Activated naive CD8-positive, alpha-beta T cell (primary cell): Measurements from ENCODE around the gene ADAMTS3.

ENCODE experiments used
- H3K27ac Mint-ChIP-seq: one replicate; pipeline ENCODE4 v1.8.0; 2021; ENCODE audit warnings: mixed read lengths
- H3K27me3 Mint-ChIP-seq: one replicate; pipeline ENCODE4 v1.8.0; 2021; ENCODE audit warnings: mixed read lengths
- H3K36me3 Mint-ChIP-seq: one replicate; pipeline ENCODE4 v1.8.0; 2021; ENCODE audit warnings: mixed read lengths
- H3K4me1 Mint-ChIP-seq: one replicate; pipeline ENCODE4 v1.8.0; 2021; ENCODE audit warnings: low read depth, mixed read lengths
- H3K4me3 Mint-ChIP-seq: one replicate; pipeline ENCODE4 v1.8.0; 2021; ENCODE audit warnings: mild to moderate bottlenecking, mixed read lengths
- H3K9me3 Mint-ChIP-seq: one replicate; pipeline ENCODE4 v1.8.0; 2021; ENCODE audit warnings: low read depth, mixed read lengths

ADAMTS3 gene

GRCh38 chr4:72468904-72469502 is 100.0 kb downstream of the ADAMTS3 start:
- Mint-ChIP-seq H3K36me3 (no peaks in the 10 kb centered on the region), H3K4me3 (no peak overlapping the region), H3K4me1 (no peaks in the 10 kb centered on the region), H3K27me3 (no peaks in the 10 kb centered on the region), H3K27ac (no peak overlapping the region), H3K9me3 (peaks cover 2% of the 10 kb centered on the region)

- Mint-ChIP-seq H3K36me3 (no peaks in the 10 kb centered on the region), H3K9me3 (no peaks in the 10 kb centered on the region), H3K27me3 (no peaks in the 10 kb centered on the region), H3K4me1 (no peaks in the 10 kb centered on the region), H3K27ac (no peak overlapping the region), H3K4me3 (no peak overlapping the region)
Measured at GRCh38 chr4:72467633-72468032, 101.4 kb downstream of the ADAMTS3 start.

- H3K27me3 Mint-ChIP-seq: peaks cover 3% of the 10 kb centered on the region
- no peak overlapping the region for H3K27ac Mint-ChIP-seq
- no peaks in the 10 kb centered on the region for H3K4me1 Mint-ChIP-seq
- no peaks in the 10 kb centered on the region for H3K9me3 Mint-ChIP-seq
- no peaks in the 10 kb centered on the region for H3K36me3 Mint-ChIP-seq
- H3K4me3 Mint-ChIP-seq: no peak overlapping the region
Measured at GRCh38 chr4:72463724-72464123, 105.3 kb downstream of the ADAMTS3 start.

GRCh38 chr4:72457158-72457557 is 111.9 kb downstream of the ADAMTS3 start:
- H3K9me3 Mint-ChIP-seq: no peaks in the 10 kb centered on the region
- H3K36me3 Mint-ChIP-seq: no peaks in the 10 kb centered on the region
- H3K4me3 Mint-ChIP-seq: no peak overlapping the region
- H3K27ac Mint-ChIP-seq: no peak overlapping the region
- H3K27me3 Mint-ChIP-seq: peaks cover 3% of the 10 kb centered on the region
- no peaks in the 10 kb centered on the region for H3K4me1 Mint-ChIP-seq

GRCh38 chr4:72451349-72451748 is 117.7 kb downstream of the ADAMTS3 start:
- no peaks in the 10 kb centered on the region for H3K27me3 Mint-ChIP-seq

GRCh38 chr4:72449705-72450104 is 119.3 kb downstream of the ADAMTS3 start:
- no peak overlapping the region for H3K27ac Mint-ChIP-seq
- H3K27me3 Mint-ChIP-seq: no peaks in the 10 kb centered on the region

More at GRCh38 chr4:72451349-72451748, 117.7 kb downstream of the ADAMTS3 start:
- Mint-ChIP-seq H3K4me1 (no peaks in the 10 kb centered on the region), H3K4me3 (no peak overlapping the region), H3K36me3 (no peaks in the 10 kb centered on the region), H3K27ac (no peak overlapping the region), H3K9me3 (no peaks in the 10 kb centered on the region)

GRCh38 chr4:72448231-72448630 is 120.8 kb downstream of the ADAMTS3 start:
- no peak overlapping the region for H3K4me3 Mint-ChIP-seq
- no peaks in the 10 kb centered on the region for H3K27me3 Mint-ChIP-seq
- no peaks in the 10 kb centered on the region for H3K4me1 Mint-ChIP-seq
- H3K36me3 Mint-ChIP-seq: no peaks in the 10 kb centered on the region
- no peaks in the 10 kb centered on the region for H3K9me3 Mint-ChIP-seq
- no peak overlapping the region for H3K27ac Mint-ChIP-seq

More at GRCh38 chr4:72449705-72450104, 119.3 kb downstream of the ADAMTS3 start:
- H3K4me3 Mint-ChIP-seq: no peak overlapping the region
- no peaks in the 10 kb centered on the region for H3K36me3 Mint-ChIP-seq
- H3K4me1 Mint-ChIP-seq: no peaks in the 10 kb centered on the region
- no peaks in the 10 kb centered on the region for H3K9me3 Mint-ChIP-seq

- no peak overlapping the region for H3K4me3 Mint-ChIP-seq
- H3K27ac Mint-ChIP-seq: no peak overlapping the region
- no peaks in the 10 kb centered on the region for H3K9me3 Mint-ChIP-seq
- no peaks in the 10 kb centered on the region for H3K4me1 Mint-ChIP-seq
- no peaks in the 10 kb centered on the region for H3K36me3 Mint-ChIP-seq
- H3K27me3 Mint-ChIP-seq: no peaks in the 10 kb centered on the region
Measured at GRCh38 chr4:72446353-72447055, 122.5 kb downstream of the ADAMTS3 start.

GRCh38 chr4:72444092-72444491 is 124.9 kb downstream of the ADAMTS3 start:
- Mint-ChIP-seq H3K27ac (no peak overlapping the region), H3K4me1 (no peaks in the 10 kb centered on the region), H3K27me3 (no peaks in the 10 kb centered on the region), H3K9me3 (no peaks in the 10 kb centered on the region), H3K4me3 (no peak overlapping the region), H3K36me3 (no peaks in the 10 kb centered on the region)

- H3K9me3 Mint-ChIP-seq: no peaks in the 10 kb centered on the region
- no peak overlapping the region for H3K4me3 Mint-ChIP-seq
- H3K27me3 Mint-ChIP-seq: no peaks in the 10 kb centered on the region
- H3K4me1 Mint-ChIP-seq: no peaks in the 10 kb centered on the region
- H3K36me3 Mint-ChIP-seq: no peaks in the 10 kb centered on the region
- H3K27ac Mint-ChIP-seq: no peak overlapping the region
Measured at GRCh38 chr4:72442715-72443114, 126.3 kb downstream of the ADAMTS3 start.

GRCh38 chr4:72442147-72442546 is 126.9 kb downstream of the ADAMTS3 start:
- H3K27ac Mint-ChIP-seq: no peak overlapping the region
- H3K27me3 Mint-ChIP-seq: no peaks in the 10 kb centered on the region
- H3K4me3 Mint-ChIP-seq: no peak overlapping the region
- H3K4me1 Mint-ChIP-seq: no peaks in the 10 kb centered on the region
- H3K36me3 Mint-ChIP-seq: no peaks in the 10 kb centered on the region
- H3K9me3 Mint-ChIP-seq: no peaks in the 10 kb centered on the region

- Mint-ChIP-seq H3K4me1 (no peaks in the 10 kb centered on the region), H3K4me3 (no peak overlapping the region), H3K27ac (no peak overlapping the region), H3K9me3 (no peaks in the 10 kb centered on the region), H3K36me3 (no peaks in the 10 kb centered on the region), H3K27me3 (no peaks in the 10 kb centered on the region)
Measured at GRCh38 chr4:72440386-72440785, 128.6 kb downstream of the ADAMTS3 start.

- Mint-ChIP-seq H3K4me3 (no peak overlapping the region), H3K27ac (no peak overlapping the region), H3K9me3 (no peaks in the 10 kb centered on the region), H3K4me1 (no peaks in the 10 kb centered on the region), H3K27me3 (no peaks in the 10 kb centered on the region), H3K36me3 (no peaks in the 10 kb centered on the region)
Measured at GRCh38 chr4:72432975-72433374, 136.0 kb downstream of the ADAMTS3 start.

GRCh38 chr4:72432282-72432681 is 136.7 kb downstream of the ADAMTS3 start:
- no peak overlapping the region for H3K4me3 Mint-ChIP-seq
- H3K4me1 Mint-ChIP-seq: no peaks in the 10 kb centered on the region
- H3K27ac Mint-ChIP-seq: no peak overlapping the region
- H3K36me3 Mint-ChIP-seq: no peaks in the 10 kb centered on the region
- peaks cover under 1% of the 10 kb centered on the region for H3K9me3 Mint-ChIP-seq
- no peaks in the 10 kb centered on the region for H3K27me3 Mint-ChIP-seq

GRCh38 chr4:72430988-72431387 is 138.0 kb downstream of the ADAMTS3 start:
- Mint-ChIP-seq H3K27ac (no peak overlapping the region), H3K27me3 (no peaks in the 10 kb centered on the region), H3K4me3 (no peak overlapping the region), H3K9me3 (peaks cover 6% of the 10 kb centered on the region), H3K4me1 (no peaks in the 10 kb centered on the region), H3K36me3 (no peaks in the 10 kb centered on the region)

GRCh38 chr4:72430050-72430449 is 139.0 kb downstream of the ADAMTS3 start:
- peaks cover 6% of the 10 kb centered on the region for H3K9me3 Mint-ChIP-seq
- H3K27ac Mint-ChIP-seq: no peak overlapping the region
- no peaks in the 10 kb centered on the region for H3K27me3 Mint-ChIP-seq
- no peaks in the 10 kb centered on the region for H3K4me1 Mint-ChIP-seq
- no peak overlapping the region for H3K4me3 Mint-ChIP-seq
- H3K36me3 Mint-ChIP-seq: no peaks in the 10 kb centered on the region
